Right ventricle myocardium inferior (tissue), 1 donor: ENCODE measurements around the gene DOCK1. TPM values are rescaled to one million over a fixed set of nuclear protein-coding genes. Genes with fewer than 3 reads are reported as not detected.
A peak's percentile ranks its signal among the peaks of the same experiment; 100 is the strongest.

Experiments
- ATAC-seq: fragments of 200-7000 bp; cut with Tn5 transposase; one replicate; pipeline ENCODE4 v1.9.1; 2020; ENCODE audit warnings: mild to moderate bottlenecking, moderate library complexity
- DNase-seq: peaks from one replicate; pipeline ENCODE4 v3.0.0; 2021; ENCODE audit errors: missing footprints
- intact Hi-C: fragments of 100-400 bp; cut with DNase I; formaldehyde crosslinking; loops from one replicate; pipeline ENCODE4 v1.11.0; 2022
- total RNA-seq: library from RNA; stranded (reverse); fragmentation: NEBNext Ultra II Directional; extraction: Animal tissue kit (Norgen Biotek cat#: 25700); gene quantifications from one replicate; pipeline ENCODE4 v1.2.1, GENCODE V29; 2021
- donor health status: DM: no; HTN: yes; CAD: no; lungs with severe emphysema.

The DOCK1 gene
- total RNA-seq, 1 donor from 2014 or later = 16.8 TPM

DNA sequence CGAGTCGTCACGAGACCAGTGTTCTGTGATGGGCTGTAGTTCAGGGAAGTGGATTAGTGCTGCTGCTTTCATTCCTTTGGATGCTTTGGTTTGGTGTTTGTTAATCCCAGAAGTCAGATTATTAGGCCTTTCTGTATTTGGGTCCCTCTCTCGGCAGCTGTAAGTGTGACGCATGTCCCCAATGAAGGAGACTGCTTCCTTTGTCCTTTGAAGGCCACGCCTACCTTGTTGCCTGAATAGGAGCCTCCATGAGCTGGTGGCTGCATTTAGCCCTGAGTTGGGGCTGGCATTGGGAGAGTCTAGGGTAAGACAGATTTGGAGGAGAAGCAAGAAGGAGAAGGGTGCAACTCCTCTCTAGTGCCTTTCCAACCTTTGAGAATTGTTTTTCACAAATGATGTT lies 34.5 kb downstream of the DOCK1 start:
- intact Hi-C loops = no loop called here
- ATAC-seq = no peak
- DNase-seq = no peak

GRCh38 chr10:126940670-126941310 lies 35.6 kb downstream of the DOCK1 start:
- DNase-seq (no peak), ATAC-seq (no peak)
- intact Hi-C loops = no loop called here

DNA sequence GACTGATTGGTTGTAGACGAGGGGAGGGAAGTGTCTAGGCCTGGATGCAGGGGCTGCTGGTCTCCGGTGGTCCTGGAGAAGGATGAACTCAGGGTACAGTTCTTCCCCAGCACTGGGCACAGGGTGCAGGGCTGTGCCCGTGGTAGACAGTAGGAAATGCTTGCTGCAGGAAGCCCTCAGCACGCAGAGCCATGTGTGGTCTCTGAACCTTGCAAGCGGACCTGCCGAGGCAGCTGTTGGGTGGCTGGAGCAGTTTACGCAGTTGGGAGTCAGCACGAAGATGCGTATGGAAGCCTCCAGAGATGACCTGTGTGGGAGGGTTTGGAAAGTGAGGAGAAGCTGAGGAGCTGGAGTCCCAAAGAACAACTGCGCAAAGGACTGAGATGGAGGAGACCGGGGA lies 39.0 kb downstream of the DOCK1 start:
- ATAC-seq (no peak), DNase-seq (no peak)
- intact Hi-C loops = no loop called here

DNA sequence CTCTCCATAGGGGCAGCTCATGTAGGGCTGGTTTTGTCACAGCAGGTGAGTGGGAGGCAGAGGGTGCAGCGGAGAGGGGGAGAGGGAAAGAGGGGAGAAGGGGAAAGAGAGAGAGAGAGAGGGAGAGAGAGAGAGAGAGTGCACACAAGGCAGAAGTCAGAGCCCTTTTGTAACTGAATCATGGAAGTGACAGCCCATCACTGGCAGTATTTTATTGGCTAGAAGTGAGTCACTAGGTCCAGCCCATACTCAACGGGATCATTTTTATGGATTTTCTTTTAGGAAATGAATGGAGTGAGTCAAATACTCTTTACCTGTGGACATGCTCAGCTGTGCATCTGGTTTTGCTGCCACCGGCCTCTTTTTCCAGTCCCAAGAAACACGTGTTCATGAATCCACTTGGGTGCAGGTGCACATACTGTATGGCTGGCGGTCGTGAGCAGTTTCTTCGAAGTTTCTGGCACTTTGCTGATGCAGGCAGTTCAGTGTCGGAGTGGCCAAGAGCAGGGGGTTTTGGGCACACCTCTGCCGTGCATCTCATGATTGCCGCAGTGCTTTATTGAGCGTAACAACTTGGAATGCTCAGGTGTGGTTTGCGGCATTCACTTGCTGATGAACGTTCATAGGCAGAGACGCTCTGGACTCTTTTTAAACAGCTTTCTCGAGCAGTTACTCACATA lies 40.3 kb downstream of the DOCK1 start:
- ATAC-seq (no peak), DNase-seq (no peak)
- intact Hi-C loops = no loop called here

DNA sequence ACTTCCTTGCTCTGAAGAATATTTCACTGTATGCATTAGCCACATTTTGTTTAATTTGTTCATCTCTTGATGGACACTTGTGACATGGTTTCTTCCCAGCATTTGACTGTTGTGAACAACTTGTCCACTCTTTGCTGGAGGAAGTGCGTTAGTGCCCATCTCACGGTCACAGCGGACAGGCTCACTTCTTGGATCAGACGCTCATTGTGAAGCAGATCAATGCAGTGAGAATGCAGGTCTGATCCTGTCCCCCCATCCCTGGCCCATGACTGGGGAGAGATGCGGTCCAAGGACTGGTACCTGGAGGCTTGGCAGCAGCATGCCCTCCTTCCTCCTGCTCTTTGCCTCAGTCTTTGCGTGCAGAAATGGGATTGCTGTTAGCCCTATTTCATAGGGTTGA lies 41.5 kb downstream of the DOCK1 start:
- DNase-seq = no peak
- intact Hi-C loops = no loop called here
- ATAC-seq = no peak

DNA sequence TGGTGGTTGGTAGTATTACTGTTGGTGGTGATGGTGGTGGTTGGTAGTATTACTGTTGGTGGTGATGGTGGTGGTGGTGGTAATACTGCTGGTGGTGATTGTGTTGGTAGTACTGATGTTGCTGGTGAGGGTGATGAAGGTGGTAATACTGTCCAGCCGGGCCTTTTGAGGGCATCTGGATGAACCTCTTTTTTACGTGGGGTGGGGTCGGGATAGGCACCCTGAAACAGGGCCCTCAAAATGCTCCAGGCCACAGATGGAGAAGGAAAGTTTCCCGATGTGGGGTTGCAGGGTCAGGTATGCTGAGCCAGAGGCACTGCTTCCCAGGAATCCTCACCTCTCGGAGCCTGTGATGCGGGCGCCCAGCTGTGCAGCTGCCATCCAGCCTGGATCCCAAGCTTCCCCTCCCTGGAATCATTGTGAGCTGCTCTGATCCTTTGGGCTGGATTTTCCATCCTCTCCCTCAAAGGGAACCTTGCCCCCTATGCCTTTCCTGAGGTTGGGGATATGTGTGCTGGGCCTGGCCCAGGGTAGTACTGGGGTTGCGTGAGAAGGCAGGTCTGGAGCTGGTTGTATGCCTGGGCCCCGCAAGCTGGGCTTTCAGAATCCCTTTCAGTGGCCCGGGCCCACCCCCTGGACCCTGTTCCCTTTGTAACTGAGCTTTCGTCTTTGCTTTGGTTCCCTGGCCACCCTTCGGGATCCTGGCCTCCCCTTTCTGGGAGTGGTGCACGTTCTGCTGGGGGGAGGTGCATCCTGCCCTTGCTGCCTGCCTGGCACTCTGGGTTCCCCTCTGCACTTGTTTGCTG lies 43.3 kb downstream of the DOCK1 start:
- DNase-seq = no peak
- no peak for ATAC-seq
- intact Hi-C loops = no loop called here

- no peak for DNase-seq
- intact Hi-C loops = no loop called here
- no peak for ATAC-seq
Measured at GRCh38 chr10:126949161-126949503, 43.9 kb downstream of the DOCK1 start.

DNA sequence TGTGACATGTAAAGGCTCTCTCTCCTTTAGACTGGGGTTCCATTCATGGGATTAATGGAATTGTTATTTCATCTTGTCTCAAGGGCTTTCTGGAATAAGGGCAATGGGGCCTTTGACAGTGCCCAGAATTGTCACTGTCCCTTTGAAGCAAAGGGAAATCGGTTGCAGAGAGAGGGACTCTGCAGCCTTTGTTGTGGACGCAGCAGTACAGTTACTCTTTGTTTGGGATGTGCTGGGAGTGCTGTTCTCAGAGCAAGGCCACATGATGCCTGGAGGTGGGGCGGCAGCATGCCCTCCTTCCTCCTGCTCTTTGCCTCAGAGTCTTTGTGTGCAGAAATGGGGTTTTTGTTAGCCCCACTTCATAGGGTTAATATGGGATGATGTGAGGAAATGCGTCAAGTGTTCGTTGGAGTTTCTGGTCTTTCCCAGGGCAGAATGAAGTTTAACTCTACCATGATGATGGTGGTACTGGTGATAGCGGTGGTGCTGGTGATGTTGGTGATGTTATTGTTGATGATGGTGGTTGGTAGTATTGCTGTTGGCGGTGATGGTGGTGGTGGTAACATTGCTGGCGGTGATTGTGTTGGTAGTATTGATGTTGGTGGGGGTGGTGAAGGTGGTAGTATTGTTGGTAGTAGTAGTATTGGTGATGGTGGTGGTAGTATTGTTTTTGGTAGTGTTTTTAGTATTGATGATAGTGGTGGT lies 45.3 kb downstream of the DOCK1 start:
- intact Hi-C loops = no loop called here
- ATAC-seq (no peak), DNase-seq (no peak)

DNA sequence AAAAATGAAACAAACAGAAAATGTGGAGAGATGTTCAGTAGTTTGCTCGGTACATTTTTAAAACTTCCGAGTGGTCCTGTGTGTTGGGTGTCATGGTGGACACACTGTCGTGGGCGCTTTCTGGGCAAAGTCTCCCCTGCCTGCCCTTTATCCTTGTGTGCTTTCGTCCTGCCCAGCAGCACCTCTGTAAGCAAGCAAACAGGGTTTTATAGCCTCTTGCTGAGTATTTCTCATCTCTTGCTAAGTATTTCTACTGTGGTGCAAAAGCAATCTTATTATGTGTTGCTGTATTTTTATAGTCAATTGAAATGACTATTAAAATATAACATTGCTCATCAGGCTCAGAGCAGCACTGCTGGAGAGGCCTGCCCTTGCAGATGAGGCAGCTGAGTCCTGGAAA lies 48.7 kb downstream of the DOCK1 start:
- ATAC-seq = no peak
- DNase-seq = no peak
- intact Hi-C loops = no loop called here

DNA sequence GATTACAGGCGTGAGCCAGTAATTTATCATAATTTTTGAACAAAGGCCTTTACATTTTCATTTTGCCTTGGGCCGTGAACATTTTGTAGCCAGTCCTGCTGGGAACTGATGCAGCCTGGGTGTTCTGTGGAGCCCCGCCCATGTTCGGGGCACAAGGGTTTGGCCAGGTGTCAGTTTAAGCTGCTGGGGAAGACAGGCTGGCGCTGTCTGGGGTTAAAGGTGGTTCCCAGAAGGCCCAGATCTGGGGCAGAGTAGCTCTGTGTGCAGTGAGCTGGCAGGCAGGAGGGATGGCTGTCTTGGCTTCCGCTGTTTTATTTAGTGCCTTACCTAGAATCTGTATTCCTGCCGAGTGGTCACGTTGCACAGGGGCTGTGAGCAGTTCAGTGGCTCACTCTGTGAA lies 50.2 kb downstream of the DOCK1 start:
- intact Hi-C loops = no loop called here
- no peak for DNase-seq
- no peak for ATAC-seq

DNA sequence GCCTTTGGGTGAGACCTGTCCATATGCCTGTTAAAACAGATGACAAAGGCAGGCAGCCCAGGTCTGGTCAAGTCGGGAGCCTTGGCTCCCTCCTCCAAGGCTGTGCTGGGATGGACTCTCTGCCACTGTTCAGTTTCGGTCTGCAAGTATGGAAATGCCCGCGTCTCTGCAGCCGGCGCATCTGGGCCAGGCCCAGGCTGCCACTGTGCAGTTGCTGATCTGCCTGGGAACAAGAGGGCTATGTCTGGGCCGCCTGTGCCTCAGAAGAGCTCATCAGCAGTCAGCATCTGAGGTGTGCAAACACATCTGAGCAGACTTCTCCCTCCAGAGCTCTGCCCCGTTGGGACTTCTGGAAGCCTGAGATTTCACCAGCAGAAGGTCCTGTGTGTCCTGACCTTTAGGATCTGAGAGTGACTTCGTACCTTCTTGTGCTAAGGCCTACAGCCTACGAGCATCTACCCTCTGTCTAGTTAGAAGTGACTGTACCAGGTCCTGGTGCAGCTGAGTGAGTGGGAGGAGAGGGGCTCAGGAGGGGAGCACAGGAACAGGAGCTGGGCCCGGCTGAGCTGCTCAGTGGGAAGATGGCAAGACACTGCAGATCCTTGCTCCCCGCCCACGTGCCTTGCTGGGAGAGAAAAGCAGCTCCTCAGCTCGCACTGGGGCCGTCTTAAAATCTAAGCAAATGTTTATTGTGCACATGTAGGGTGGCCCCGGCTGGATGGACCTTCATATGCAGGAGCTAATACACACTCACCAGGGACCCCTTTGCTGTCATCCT lies 50.9 kb downstream of the DOCK1 start:
- intact Hi-C loops = no loop called here

DNA sequence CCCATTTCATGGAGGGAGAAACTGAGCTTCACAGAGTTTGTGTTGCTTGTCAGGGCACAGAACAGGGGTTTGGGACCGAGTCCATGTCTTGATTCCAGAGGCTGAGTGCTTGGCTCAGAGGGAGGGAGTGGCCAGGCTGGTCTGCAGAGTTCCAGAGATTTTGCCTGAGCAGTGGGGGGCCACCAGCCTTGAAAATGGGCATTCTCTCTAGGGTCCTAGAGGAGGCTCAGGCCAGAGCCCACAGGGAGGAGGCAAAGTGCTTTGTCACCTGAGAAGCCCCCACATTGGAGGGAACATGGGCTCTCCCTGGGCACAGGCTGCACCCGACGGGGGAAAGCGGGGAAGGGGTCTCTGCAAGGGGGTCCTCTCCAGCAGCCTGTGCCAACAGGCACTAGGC lies 51.5 kb downstream of the DOCK1 start:
- intact Hi-C loops = no loop called here
- DNase-seq (no peak), ATAC-seq (no peak)

More for the DNA sequence above, 50.9 kb downstream of the DOCK1 start:
- DNase-seq (no peak), ATAC-seq (no peak)

DNA sequence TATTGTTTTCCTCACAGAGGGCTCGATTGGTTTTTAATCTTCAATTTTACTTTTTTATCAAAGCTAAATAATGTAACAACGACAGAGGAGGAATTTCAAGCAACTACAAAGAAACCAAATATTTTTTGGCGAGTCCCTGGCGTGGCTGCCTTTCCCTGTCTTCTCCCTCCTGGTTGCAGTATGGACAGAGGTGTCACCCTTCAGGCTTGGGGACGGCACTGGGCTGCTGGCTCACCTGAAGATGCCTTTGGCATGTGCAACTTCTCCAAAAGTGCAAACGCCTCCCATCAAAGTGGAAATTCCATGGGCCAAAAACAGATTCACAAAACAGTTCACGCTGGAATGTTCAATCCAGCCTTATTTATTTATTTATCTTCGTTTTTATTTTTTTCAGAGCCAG lies 51.9 kb downstream of the DOCK1 start:
- ATAC-seq (no peak), DNase-seq (no peak)
- intact Hi-C loops = no loop called here

DNA sequence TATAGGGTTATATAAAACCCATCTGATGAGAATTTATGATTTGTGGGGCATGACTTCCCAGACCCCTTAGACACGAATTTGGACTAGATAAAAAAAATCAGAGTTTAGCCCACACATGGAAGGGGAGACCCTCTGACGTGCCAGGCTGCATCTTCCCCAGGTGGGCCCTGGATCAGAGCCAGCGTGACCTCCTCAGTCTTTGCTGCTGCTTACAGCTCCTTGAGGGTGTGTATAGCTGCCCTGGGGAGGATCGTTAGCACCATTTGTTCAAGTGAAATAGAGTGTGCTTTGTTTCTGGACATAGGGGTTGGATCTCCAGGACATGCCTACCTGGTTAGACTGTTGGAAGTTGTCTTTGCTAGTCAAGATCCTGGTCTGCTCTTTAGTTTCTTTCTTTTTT lies 54.2 kb downstream of the DOCK1 start:
- intact Hi-C loops = no loop called here
- DNase-seq = no peak
- ATAC-seq = no peak

DNA sequence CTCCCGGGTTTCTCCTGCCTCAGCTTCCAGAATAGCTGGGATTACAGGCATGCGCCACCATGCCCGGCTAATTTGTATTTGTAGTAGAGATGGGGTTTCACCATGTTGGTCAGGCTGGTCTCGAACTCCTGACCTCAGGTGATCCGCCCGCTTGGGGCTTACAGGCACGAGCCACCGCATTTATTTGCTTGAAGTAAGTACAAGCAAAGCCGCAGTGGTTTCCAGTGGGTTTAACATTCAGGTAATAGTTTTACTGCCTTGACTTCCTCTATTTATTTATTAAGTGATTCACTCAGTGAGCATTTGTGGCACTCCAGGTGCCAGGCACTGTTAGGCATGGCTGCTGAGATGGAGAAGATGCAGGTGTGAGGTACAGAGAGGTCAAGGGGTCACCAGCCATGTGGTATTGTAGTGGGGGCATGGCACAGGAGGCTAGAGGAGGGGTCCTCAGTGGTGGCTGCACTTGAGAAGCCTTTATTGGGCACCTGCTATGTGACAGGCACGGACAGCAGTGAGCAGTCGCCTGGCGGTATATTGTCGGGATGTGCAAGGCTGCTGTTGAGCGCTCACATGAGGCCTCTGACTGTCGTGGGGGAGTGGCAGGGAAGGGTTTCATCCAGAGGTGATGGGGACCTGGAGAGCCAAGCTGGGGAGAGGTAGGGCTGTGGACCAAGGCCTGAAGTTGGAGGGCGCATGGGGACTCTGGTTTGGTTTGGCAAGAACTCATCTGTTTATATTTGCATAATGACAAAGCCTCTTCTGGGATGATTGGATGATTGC lies 54.9 kb downstream of the DOCK1 start:
- DNase-seq (no peak), ATAC-seq (no peak)
- intact Hi-C loops = no loop called here

DNA sequence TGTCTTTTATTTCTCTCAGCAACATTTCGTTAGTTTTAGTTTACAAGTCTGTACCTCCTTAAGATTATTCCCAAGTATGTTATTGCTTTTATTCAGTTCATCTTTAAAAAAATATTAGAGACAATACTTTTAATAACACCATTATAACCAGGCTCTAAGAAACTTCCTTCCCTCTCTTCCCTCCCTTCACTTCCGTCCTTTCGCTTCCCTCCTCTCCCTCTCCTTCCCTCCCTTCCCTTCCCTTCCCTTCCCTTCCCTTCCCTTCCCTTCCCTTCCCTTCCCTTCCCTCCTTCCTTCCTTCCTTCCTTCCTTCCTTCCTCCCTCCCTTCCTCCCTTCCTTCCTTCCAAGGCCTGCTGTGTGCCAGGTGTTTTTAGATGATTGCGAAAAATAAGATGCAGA lies 58.1 kb downstream of the DOCK1 start:
- ATAC-seq (no peak), DNase-seq (no peak)
- intact Hi-C loops = no loop called here

DNA sequence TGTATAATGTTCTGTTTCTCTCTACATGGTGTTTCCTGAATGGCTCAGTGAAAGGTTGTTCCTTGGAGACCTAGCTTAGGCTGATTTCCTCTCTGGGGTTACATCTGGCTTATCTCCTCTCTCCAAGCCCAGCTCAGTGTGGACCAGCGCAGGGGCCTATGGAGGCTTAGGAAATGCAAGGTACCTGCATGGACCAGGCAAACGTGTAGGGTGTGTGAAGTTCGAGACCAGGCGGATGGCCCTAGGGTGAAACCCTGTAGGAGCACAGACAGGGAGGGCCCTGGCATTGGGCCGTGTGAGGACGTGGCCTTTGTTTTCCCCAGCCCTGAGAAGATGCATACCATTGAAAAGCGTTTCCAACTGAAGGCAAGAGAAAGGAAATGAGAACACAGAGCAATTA lies 59.0 kb downstream of the DOCK1 start:
- intact Hi-C loops = no loop called here
- no peak for DNase-seq
- peak; percentile 37 for ATAC-seq

- intact Hi-C loops = loop anchor here (5.0 kb wide), 1 partner anchor 60 kb away; the partner anchor contains the start of gene DOCK1
- ATAC-seq (no peak), DNase-seq (no peak)
Measured at GRCh38 chr10:126966938-126967337, 61.7 kb downstream of the DOCK1 start.
